HEK293T (cell line): Measurements from ENCODE around the gene ATIC.

Experiments
- BHLHE40 ChIP-seq: fragments of 450-650 bp; IDR thresholded peaks from 2 replicates; pipeline ENCODE4 v1.6.1; 2016; ENCODE audit warnings: mild to moderate bottlenecking, moderate library complexity, borderline replicate concordance
- CTBP1 ChIP-seq: fragments of 450-650 bp; IDR thresholded peaks from 2 replicates; pipeline ENCODE4 v1.6.1; 2016; ENCODE audit warnings: borderline replicate concordance
- ELF4 ChIP-seq: fragments of 450-650 bp; IDR thresholded peaks from 2 replicates; pipeline ENCODE4 v1.6.1; 2017; ENCODE audit warnings: antibody characterized with exemption
- FOXA1 ChIP-seq: fragments of 450-650 bp; IDR thresholded peaks from 2 replicates; pipeline ENCODE4 v1.6.1; 2016; ENCODE audit warnings: mild to moderate bottlenecking
- FOXM1 ChIP-seq: fragments of 450-650 bp; IDR thresholded peaks from 2 replicates; pipeline ENCODE4 v1.6.1; 2017; ENCODE audit warnings: mild to moderate bottlenecking, borderline replicate concordance
- HDGF ChIP-seq: fragments of 450-650 bp; IDR thresholded peaks from 2 replicates; pipeline ENCODE4 v1.6.1; 2017; ENCODE audit warnings: antibody characterized with exemption, borderline replicate concordance
- L3MBTL2 ChIP-seq: fragments of 450-650 bp; conservative IDR thresholded peaks from 2 replicates; pipeline ENCODE4 v1.6.1; 2016; ENCODE audit warnings: mild to moderate bottlenecking
- SP1 ChIP-seq: fragments of 450-650 bp; IDR thresholded peaks from 2 replicates; pipeline ENCODE4 v1.6.1; 2017
- TARDBP ChIP-seq: fragments of 450-650 bp; IDR thresholded peaks from 2 replicates; pipeline ENCODE4 v1.6.1; 2016
- TF ChIP-seq, protein P1 (sequence below): fragments of 450-650 bp; IDR thresholded peaks from 2 replicates; pipeline ENCODE4 v1.6.1; 2016

GRCh38 chr2:215375467-215375830 lies 63.6 kb downstream of the ATIC start:
- no peak for TF ChIP-seq TARDBP
- TF ChIP-seq ELF4: no peak
- TF ChIP-seq, protein P1, sequence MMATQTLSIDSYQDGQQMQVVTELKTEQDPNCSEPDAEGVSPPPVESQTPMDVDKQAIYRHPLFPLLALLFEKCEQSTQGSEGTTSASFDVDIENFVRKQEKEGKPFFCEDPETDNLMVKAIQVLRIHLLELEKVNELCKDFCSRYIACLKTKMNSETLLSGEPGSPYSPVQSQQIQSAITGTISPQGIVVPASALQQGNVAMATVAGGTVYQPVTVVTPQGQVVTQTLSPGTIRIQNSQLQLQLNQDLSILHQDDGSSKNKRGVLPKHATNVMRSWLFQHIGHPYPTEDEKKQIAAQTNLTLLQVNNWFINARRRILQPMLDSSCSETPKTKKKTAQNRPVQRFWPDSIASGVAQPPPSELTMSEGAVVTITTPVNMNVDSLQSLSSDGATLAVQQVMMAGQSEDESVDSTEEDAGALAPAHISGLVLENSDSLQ: no peak
- TF ChIP-seq HDGF: no peak
- TF ChIP-seq SP1: no peak
- no peak for TF ChIP-seq FOXA1
- no peak for TF ChIP-seq FOXM1
- TF ChIP-seq L3MBTL2: no peak
- TF ChIP-seq CTBP1: no peak
- no peak for TF ChIP-seq BHLHE40
